ENCODE measurements around the gene C1QC. TPM values are rescaled to one million over a fixed set of nuclear protein-coding genes. Genes with fewer than 3 reads are reported as not detected.
A peak's percentile ranks its signal among the peaks of the same experiment; 100 is the strongest.

C1QC gene
- total RNA-seq, 8 experiments from 2014 or later = 0.27 to 0.71 (median 0.42) TPM; not detected in 5

- H3K4me1 ChIP-seq (replicated peaks in 1 of 2) = peaks cover 25 to 32% of the 10 kb centered on the region in 2 donors
- WGBS, 10 experiments = 83 to 95% (median 92%) methylated on average over 1 to 23 of the region's 37 CpGs; no CpG with 5 or more reads in 6 of the 10 experiments
- no peak for ATAC-seq (replicated peaks in 6 of 8)
- no peak overlapping the region for H3K4me3 ChIP-seq
- H3K27ac ChIP-seq = no peak overlapping the region
- in situ Hi-C loops (cut with MboI; ENCODE audit: low pct_unique_long_range_greater_than_20kb in 2 of 9, low sequenced_read_pairs in 9 of 9, unreplicated experiment in 9 of 9) = loop anchor here in 6 of 9 experiments (10.0 to 25.0 kb wide), 3 partner anchors 185 to 508 kb away; no protein-coding TSS in a partner anchor
Measured at GRCh38 chr1:22676916-22677583, 33.6 kb downstream of the C1QC start.

- 80 to 100% (median 94%) methylated on average over 1 to 6 of the region's 13 CpGs; no CpG with 5 or more reads in 2 of the 10 experiments for WGBS, 10 experiments
- Histone ChIP-seq H3K4me1 (replicated peaks in 1 of 2) (peaks cover 16 to 27% of the 10 kb centered on the region in 2 donors), H3K27ac (no peak overlapping the region), H3K4me3 (no peak overlapping the region)
- in situ Hi-C loops (cut with MboI; ENCODE audit: low pct_unique_long_range_greater_than_20kb in 2 of 9, low sequenced_read_pairs in 9 of 9, unreplicated experiment in 9 of 9) = loop anchor here in 6 of 9 experiments (10.0 to 25.0 kb wide), 3 partner anchors 184 to 507 kb away; no protein-coding TSS in a partner anchor
- no peak for ATAC-seq (replicated peaks in 6 of 8)
Measured at GRCh38 chr1:22677931-22678896, 34.8 kb downstream of the C1QC start.

DNA sequence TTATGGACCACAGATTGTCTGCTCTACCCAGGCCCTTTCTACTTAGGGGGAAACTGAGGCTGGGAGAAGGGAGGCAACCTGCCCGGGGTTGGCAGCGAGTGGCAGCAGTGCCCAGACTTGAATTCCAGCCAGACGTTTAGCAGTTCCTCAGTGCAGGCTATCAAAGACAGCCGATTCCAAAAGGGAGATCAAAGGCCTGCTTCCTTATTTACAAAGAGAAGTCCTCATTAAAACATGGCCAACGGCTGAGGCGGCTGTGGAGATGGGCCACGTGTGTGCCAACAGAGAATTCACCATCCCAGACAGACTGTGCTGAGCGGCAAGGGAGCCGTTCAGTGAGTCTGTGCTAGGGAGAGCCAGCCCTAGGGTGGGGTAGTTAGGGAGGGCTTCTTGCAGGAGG is 37.3 kb downstream of the C1QC start:
- ATAC-seq (replicated peaks in 6 of 8) = no peak
- Histone ChIP-seq H3K4me1 (replicated peaks in 1 of 2) (peaks cover 14 to 26% of the 10 kb centered on the region in 2 donors), H3K27ac (no peak overlapping the region), H3K4me3 (no peak overlapping the region)
- in situ Hi-C loops (cut with MboI; ENCODE audit: low pct_unique_long_range_greater_than_20kb in 2 of 9, low sequenced_read_pairs in 9 of 9, unreplicated experiment in 9 of 9) = loop anchor here in 6 of 9 experiments (25.0 kb wide), 2 partner anchors 182 to 207 kb away; no protein-coding TSS in a partner anchor
- WGBS, 10 experiments = 20 to 84% (median 71%) methylated on average over 1 to 9 of the region's 9 CpGs; no CpG with 5 or more reads in 3 of the 10 experiments

DNA sequence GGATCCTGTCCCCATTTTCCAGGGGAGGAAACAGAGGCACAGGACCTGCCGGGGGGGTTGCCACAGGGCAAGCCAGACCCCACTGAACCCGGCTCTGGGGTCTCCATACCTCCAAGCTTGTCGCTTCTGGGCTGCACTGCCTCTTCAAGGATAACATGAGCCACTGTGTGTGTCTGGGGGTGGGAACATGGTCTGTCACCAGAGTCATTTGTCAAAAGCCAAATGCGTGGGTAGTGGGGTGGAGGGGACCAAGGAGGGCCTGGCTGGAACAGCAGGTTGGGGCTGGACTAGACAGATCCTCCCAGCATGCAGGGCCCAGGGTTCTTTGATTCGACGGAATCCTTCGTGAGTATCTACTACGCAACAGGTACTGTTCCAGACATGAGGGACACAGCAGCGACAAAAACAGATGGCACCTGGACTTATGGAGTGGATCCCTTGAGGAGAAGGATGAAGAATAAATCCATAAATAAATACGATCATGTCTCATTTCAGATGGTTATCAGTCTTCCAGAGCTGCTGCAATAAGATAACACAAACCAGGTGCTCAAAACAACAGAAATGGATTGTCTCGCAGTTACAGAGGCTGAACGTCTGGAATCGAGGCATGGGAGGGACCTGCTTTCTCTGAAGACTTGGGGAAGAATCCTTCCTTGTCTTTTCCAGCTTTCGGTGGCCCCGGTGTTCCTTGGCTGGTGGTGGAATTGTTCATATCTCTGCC is 38.3 kb downstream of the C1QC start:
- ATAC-seq (replicated peaks in 6 of 8) = no peak
- in situ Hi-C loops (cut with MboI; ENCODE audit: low pct_unique_long_range_greater_than_20kb in 2 of 9, low sequenced_read_pairs in 9 of 9, unreplicated experiment in 9 of 9) = loop anchor here in 6 of 9 experiments (25.0 kb wide), 2 partner anchors 181 to 206 kb away; no protein-coding TSS in a partner anchor
- 27 to 100% (median 83%) methylated on average over 1 to 14 of the region's 15 CpGs; no CpG with 5 or more reads in 1 of the 10 experiments for WGBS, 10 experiments

DNA sequence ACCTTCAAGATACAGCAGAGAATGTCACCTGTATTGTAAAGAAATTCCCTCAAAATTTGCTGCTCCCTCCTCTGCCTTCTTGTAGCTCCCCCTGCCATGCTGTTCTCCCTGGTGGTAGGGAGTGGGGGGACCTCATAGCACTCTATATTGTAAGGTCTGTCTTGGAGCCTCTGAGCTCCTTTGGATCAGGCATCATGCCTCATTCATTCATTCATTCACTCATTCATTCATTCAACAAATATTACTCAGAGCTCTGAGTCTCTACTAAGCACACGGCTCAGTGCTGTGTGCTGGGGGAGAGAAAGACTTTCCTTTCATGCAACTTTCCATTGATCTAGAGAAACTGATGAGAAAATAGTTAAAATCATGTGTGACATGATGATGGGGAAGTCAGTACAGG is 40.1 kb downstream of the C1QC start:
- Histone ChIP-seq H3K4me3 (no peak overlapping the region), H3K27ac (no peak overlapping the region), H3K4me1 (replicated peaks in 1 of 2) (peaks cover 18 to 20% of the 10 kb centered on the region in 2 donors)
- no peak for ATAC-seq (replicated peaks in 6 of 8)
- WGBS, 10 experiments = 0 to 100% (median 100%) methylated on average over 1 of the region's 1 CpG; no CpG with 5 or more reads in 7 of the 10 experiments
- in situ Hi-C loops (cut with MboI; ENCODE audit: low pct_unique_long_range_greater_than_20kb in 2 of 9, low sequenced_read_pairs in 9 of 9, unreplicated experiment in 9 of 9) = loop anchor here in 6 of 9 experiments (25.0 kb wide), 2 partner anchors 179 to 204 kb away; no protein-coding TSS in a partner anchor

More for the DNA sequence above, 38.3 kb downstream of the C1QC start:
- H3K4me1 ChIP-seq (replicated peaks in 1 of 2) = peaks cover 18 to 30% of the 10 kb centered on the region in 2 donors
- no peak overlapping the region for H3K4me3 ChIP-seq
- no peak overlapping the region for H3K27ac ChIP-seq

DNA sequence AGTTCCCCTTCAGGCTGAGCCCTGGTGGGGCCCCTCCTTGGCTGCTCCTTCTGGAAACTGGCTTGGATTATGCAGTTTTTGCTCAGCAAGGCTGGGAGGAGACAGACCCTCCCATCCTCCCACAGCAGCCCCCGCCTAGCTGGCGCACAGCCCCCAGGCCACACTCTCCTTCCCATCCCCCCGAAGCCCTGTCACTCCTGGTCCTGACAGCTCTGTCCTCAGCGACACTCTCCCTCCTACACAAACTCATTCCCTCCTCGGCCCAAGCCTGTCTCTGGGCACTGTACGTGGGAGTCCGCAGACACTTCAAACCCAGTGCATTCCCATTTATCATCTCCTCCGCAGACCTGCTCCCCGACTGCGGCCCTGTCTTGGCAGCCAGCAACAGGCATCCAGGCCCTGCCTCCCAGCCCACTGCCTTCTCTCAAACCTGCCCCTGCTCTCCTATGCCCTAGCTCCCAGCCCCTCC is 42.2 kb downstream of the C1QC start:
- ATAC-seq (replicated peaks in 6 of 8) = peak; percentile 29 to 83 (median 72)
- in situ Hi-C loops (cut with MboI; ENCODE audit: low pct_unique_long_range_greater_than_20kb in 2 of 9, low sequenced_read_pairs in 9 of 9, unreplicated experiment in 9 of 9) = loop anchor here in 6 of 9 experiments (25.0 kb wide), 2 partner anchors 177 to 202 kb away; no protein-coding TSS in a partner anchor
- WGBS, 10 experiments = 37 to 40% methylated on average over 3 to 8 of the region's 10 CpGs; no CpG with 5 or more reads in 8 of the 10 experiments
- no peak overlapping the region for H3K27ac ChIP-seq
- no peak overlapping the region for H3K4me3 ChIP-seq
- peaks cover 14 to 24% of the 10 kb centered on the region in 2 donors for H3K4me1 ChIP-seq (replicated peaks in 1 of 2)

GRCh38 chr1:22687191-22687590 is 43.8 kb downstream of the C1QC start:
- peaks cover 26 to 34% of the 10 kb centered on the region in 2 donors for H3K4me1 ChIP-seq (replicated peaks in 1 of 2)
- in situ Hi-C loops (cut with MboI; ENCODE audit: low pct_unique_long_range_greater_than_20kb in 2 of 9, low sequenced_read_pairs in 9 of 9, unreplicated experiment in 9 of 9) = loop anchor here in 6 of 9 experiments (25.0 kb wide), 2 partner anchors 175 to 200 kb away; no protein-coding TSS in a partner anchor
- H3K4me3 ChIP-seq = no peak overlapping the region
- 40 to 100% (median 87%) methylated on average over 1 to 2 of the region's 2 CpGs; no CpG with 5 or more reads in 4 of the 10 experiments for WGBS, 10 experiments
- no peak overlapping the region for H3K27ac ChIP-seq
- ATAC-seq (replicated peaks in 6 of 8) = no peak

DNA sequence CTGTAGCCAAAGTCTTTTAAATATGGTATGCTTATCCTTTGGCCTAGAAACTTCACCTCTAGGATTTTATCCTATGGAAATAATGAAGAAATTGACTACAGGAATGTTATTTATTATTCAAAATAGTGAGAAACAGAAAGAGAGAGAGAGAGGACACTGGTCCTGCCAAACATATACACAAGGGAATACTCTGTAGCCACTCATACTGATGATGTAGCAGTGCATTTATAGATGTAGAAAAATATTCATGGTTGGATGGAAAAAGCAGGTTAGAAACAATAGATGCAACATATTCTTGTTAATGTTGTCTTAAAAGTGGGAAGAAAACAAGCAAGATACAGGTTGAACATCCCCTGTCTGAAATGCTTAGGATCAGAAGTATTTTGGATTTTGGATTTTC is 45.0 kb downstream of the C1QC start:
- no peak overlapping the region for H3K4me3 ChIP-seq
- in situ Hi-C loops (cut with MboI; ENCODE audit: low pct_unique_long_range_greater_than_20kb in 2 of 9, low sequenced_read_pairs in 9 of 9, unreplicated experiment in 9 of 9) = loop anchor here in 6 of 9 experiments (25.0 kb wide), 2 partner anchors 174 to 199 kb away; no protein-coding TSS in a partner anchor
- H3K27ac ChIP-seq = no peak overlapping the region
- peaks cover 26 to 34% of the 10 kb centered on the region in 2 donors for H3K4me1 ChIP-seq (replicated peaks in 1 of 2)
- ATAC-seq (replicated peaks in 6 of 8) = no peak

DNA sequence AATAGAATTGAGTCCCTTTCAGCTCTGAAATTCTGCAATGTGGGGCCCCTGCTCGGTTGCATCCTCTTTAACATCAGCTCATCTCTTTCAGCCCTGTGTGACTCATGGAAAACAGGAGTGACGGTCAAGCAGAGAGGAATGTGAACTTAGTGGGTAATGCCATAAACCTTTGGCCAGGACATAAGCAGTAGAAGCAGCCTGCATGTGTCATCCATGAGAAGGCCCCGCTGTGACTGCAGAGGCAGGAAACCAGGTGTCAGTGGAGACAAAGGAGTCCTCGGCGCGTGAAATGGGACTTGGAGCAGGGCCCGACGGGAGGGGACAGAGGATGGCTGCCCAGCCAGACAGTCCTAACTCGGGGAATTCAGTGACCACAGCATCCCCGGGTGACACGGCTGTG is 46.1 kb downstream of the C1QC start:
- no peak overlapping the region for H3K4me3 ChIP-seq
- peaks cover 26 to 34% of the 10 kb centered on the region in 2 donors for H3K4me1 ChIP-seq (replicated peaks in 1 of 2)
- no peak overlapping the region for H3K27ac ChIP-seq
- peak in 7 of 8 experiments; percentile 36 to 85 (median 67) for ATAC-seq (replicated peaks in 6 of 8)
- WGBS, 10 experiments = 0 to 60% (median 39%) methylated on average over 1 to 10 of the region's 11 CpGs; no CpG with 5 or more reads in 1 of the 10 experiments
- in situ Hi-C loops (cut with MboI; ENCODE audit: low pct_unique_long_range_greater_than_20kb in 2 of 9, low sequenced_read_pairs in 9 of 9, unreplicated experiment in 9 of 9) = loop anchor here in 6 of 9 experiments (25.0 kb wide), 2 partner anchors 173 to 198 kb away; no protein-coding TSS in a partner anchor

DNA sequence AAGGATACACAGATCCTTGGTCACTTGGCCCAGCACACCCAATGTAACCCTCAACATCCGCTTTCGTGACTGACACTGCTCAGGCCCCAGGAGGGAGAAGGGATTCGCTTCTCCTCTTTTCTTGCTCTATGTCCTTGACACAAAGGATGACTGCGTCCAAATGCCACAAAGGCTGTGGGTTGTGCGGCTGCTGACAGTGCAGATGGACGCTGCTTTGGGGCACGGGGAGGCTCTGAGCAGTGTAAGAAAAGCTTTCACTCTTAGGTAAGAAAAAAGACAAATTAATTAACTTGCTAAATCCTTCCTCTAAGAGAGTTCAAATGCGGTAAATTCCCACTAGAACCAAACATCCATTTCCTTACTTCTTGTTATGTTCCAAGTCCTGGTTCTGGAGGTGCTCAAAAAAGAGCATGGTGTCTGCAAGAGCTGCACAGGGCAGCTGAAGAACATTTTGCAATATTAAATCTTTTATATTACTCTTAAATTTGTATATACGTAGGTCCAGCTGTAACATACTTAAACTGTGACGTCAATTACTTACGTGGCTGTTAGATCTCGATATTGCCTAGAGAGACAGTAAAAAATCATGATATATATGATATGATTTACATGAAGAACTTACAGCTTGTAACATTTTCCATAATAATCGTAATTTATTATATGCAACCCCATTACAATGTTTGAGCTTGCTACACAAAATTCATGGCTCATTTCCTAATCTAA is 47.8 kb downstream of the C1QC start:
- no peak overlapping the region for H3K4me3 ChIP-seq
- peaks cover 16 to 21% of the 10 kb centered on the region in 2 donors for H3K4me1 ChIP-seq (replicated peaks in 1 of 2)
- no peak overlapping the region for H3K27ac ChIP-seq
- ATAC-seq (replicated peaks in 6 of 8) = peak in 5 of 8 experiments; percentile 63 to 74 (median 71)
- 43 to 79% (median 52%) methylated on average over 3 to 13 of the region's 13 CpGs; no CpG with 5 or more reads in 1 of the 10 experiments for WGBS, 10 experiments
- in situ Hi-C loops (cut with MboI; ENCODE audit: low pct_unique_long_range_greater_than_20kb in 2 of 9, low sequenced_read_pairs in 9 of 9, unreplicated experiment in 9 of 9) = loop anchor here in 6 of 9 experiments (25.0 kb wide), 2 partner anchors 171 to 196 kb away; no protein-coding TSS in a partner anchor

DNA sequence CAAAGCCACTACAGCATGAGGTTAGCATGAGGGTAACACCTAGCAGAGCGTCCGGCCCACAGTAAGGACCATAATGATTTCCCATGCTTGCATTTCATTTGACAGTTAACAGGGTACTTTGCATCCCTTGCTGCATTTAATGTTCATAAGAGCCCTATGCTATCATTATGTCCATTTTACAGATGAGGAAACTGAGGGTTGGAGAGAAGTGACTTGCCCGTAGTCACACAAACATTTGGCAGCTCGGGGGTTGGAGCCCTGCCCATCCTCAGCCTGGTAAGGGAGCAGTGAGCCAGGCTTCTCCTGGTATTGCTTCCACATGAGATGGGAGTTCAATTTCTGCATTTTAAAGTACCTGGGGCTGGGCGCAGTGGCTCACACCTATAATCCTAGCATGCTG is 50.7 kb downstream of the C1QC start:
- WGBS, 10 experiments = 71 to 100% (median 98%) methylated on average over 2 to 5 of the region's 5 CpGs; no CpG with 5 or more reads in 3 of the 10 experiments
- in situ Hi-C loops (cut with MboI; ENCODE audit: low pct_unique_long_range_greater_than_20kb in 2 of 9, low sequenced_read_pairs in 9 of 9, unreplicated experiment in 9 of 9) = loop anchor here in 6 of 9 experiments (25.0 kb wide), 2 partner anchors 168 to 193 kb away; no protein-coding TSS in a partner anchor
- no peak for ATAC-seq (replicated peaks in 6 of 8)
- Histone ChIP-seq H3K27ac (no peak overlapping the region), H3K4me3 (no peak overlapping the region), H3K4me1 (replicated peaks in 1 of 2) (peaks cover 15 to 20% of the 10 kb centered on the region in 2 donors)
